Cardiac muscle cell (in vitro differentiated cells and primary cell): ENCODE results near the gene SPEF2. TPM values are rescaled to one million over a fixed set of nuclear protein-coding genes. Genes with fewer than 3 reads are reported as not detected.

Source experiments
- DNase-seq, 2 donors: peaks; one replicate each; pipeline versions ENCODE4 v3.0.0 to v3.0.0-alpha.2; 2010 to 2017; ENCODE audit warnings: low read depth in 1 of 2, low spot score in 1 of 2
- H3K27ac ChIP-seq: fragments of 200-600 bp; sonication (generic); 2 replicates; pipeline ENCODE4 v1.5.1; 2016
- H3K27me3 ChIP-seq: fragments of 200-600 bp; sonication (generic); 2 replicates; pipeline ENCODE4 v1.6.0; 2016; ENCODE audit warnings: control low read depth
- H3K36me3 ChIP-seq: fragments of 200-600 bp; sonication (generic); 2 replicates; pipeline ENCODE4 v1.5.1; 2016; ENCODE audit warnings: control low read depth
- H3K4me1 ChIP-seq: fragments of 200-600 bp; sonication (generic); 2 replicates; pipeline ENCODE4 v1.8.1; 2017; ENCODE audit warnings: low read depth, mild to moderate bottlenecking, mixed run types
- H3K4me3 ChIP-seq: fragments of 200-600 bp; sonication (generic); 2 replicates; pipeline ENCODE4 v1.5.1; 2016; ENCODE audit warnings: mild to moderate bottlenecking
- H3K9me3 ChIP-seq: fragments of 200-600 bp; sonication (generic); 2 replicates; pipeline ENCODE4 v1.5.1; 2017; ENCODE audit warnings: low read depth, mild to moderate bottlenecking, control low read depth
- polyA plus RNA-seq: library from polyadenylated mRNA; unstranded; fragments of >200 nt; fragmentation: Nextera tagmentation; extraction: Ambion mirVana; gene quantifications from 2 replicates; pipeline ENCODE4 v1.2.1, GENCODE V29; 2016
- total RNA-seq: library from RNA; depleted of rRNA; stranded (reverse); fragments of >200 nt; gene quantifications from 2 replicates; pipeline ENCODE4 v1.2.3, GENCODE V29; 2016
- TF ChIP-seq, protein P1 (sequence below): IDR thresholded peaks from 2 replicates; pipeline ENCODE4 v1.5.1; 2012; ENCODE audit warnings: low read depth, mild to moderate bottlenecking, low read length

The SPEF2 gene
- total and polyA plus RNA-seq, 2 experiments from 2014 or later: 3.2 to 5.7 TPM

DNA sequence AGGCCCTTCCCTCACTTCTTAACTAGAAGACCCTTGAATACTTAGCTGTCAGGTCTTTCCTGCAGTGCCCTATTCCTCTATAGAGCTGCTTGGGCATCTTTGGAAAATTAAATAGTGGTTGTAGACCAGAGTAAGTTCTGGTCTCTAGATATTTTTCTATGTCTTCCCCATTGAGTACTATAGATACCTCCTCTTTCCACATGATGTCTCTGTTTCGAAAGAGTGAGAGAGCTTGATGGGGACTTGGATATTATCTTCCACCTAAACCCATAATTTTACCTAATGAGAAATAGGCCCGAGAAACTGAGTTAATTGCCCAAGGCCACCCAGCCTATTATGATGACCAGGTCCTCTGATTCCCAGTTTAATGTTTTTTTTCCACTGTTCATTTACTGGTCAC is 40.2 kb downstream of the SPEF2 start:
- DNase-seq: no peak
- no peaks in the 10 kb centered on the region for H3K27me3 ChIP-seq
- TF ChIP-seq, protein P1, sequence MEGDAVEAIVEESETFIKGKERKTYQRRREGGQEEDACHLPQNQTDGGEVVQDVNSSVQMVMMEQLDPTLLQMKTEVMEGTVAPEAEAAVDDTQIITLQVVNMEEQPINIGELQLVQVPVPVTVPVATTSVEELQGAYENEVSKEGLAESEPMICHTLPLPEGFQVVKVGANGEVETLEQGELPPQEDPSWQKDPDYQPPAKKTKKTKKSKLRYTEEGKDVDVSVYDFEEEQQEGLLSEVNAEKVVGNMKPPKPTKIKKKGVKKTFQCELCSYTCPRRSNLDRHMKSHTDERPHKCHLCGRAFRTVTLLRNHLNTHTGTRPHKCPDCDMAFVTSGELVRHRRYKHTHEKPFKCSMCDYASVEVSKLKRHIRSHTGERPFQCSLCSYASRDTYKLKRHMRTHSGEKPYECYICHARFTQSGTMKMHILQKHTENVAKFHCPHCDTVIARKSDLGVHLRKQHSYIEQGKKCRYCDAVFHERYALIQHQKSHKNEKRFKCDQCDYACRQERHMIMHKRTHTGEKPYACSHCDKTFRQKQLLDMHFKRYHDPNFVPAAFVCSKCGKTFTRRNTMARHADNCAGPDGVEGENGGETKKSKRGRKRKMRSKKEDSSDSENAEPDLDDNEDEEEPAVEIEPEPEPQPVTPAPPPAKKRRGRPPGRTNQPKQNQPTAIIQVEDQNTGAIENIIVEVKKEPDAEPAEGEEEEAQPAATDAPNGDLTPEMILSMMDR: no peak
- H3K36me3 ChIP-seq: no peaks in the 10 kb centered on the region
- no peak overlapping the region for H3K27ac ChIP-seq
- H3K9me3 ChIP-seq: no peaks in the 10 kb centered on the region
- H3K4me1 ChIP-seq: no peaks in the 10 kb centered on the region
- no peak overlapping the region for H3K4me3 ChIP-seq

DNA sequence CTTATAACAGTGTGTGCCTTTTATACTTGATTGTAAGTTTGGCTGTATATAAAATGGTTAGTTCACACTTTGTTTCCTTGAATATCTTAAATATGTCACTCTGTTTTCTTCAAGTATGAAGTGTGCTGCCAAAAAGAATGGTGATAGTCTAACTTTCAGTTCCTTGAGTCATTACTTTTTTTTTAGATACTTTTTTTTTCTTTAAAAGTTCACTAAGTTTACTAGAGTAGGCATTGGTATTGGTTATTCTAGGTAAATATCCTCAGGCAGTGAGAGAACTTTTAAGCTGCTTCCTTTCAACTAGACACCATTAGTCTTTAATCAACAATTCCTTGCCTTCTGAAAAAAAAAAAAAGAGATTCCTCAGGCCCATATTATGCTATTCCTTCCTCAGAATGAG is 41.9 kb downstream of the SPEF2 start:
- Histone ChIP-seq H3K4me1 (no peaks in the 10 kb centered on the region), H3K9me3 (no peaks in the 10 kb centered on the region), H3K36me3 (no peaks in the 10 kb centered on the region), H3K4me3 (no peak overlapping the region), H3K27ac (no peak overlapping the region), H3K27me3 (no peaks in the 10 kb centered on the region)
- TF ChIP-seq, protein P1: no peak
- no peak for DNase-seq

DNA sequence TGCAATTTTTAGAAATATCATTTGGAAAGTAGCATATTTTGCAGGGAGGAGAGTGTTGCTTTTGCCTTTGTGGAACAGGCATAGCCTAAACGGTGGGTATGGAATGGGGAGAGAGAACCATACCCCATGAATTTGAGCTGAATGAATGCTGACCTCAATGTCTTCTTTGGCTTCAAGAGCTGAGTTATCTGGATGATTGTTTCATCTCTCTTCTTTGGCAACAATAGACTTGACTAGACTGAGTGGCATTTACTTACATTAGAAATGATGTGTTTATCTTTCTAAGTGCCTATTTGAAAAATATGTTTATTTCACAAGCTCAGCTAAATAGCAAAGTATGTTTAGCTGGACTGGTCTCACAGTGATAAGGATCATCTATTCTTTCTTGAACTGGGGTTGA is 42.8 kb downstream of the SPEF2 start:
- Histone ChIP-seq H3K4me1 (no peaks in the 10 kb centered on the region), H3K27me3 (no peaks in the 10 kb centered on the region), H3K27ac (no peak overlapping the region), H3K4me3 (no peak overlapping the region), H3K36me3 (no peaks in the 10 kb centered on the region), H3K9me3 (no peaks in the 10 kb centered on the region)
- DNase-seq: no peak
- TF ChIP-seq, protein P1: no peak

DNA sequence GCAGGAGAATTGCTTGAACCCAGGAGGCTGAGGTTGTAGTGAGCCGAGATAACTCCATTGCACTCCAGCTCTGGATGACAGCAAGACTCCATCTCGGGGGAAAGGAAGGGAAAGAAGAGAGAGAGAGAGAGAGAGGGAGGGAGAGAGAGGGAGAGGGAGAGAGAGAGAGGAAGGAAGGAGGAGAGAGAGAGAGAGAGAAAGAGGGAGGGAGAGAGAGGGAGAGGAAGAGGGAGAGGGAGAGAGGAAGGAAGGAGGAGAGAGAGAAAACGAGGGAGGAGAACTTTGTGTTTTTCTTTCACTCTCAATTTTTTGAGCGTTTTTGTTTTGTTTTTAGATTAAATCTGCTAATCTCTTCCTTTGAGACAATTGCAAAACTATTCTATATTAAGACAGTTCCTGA is 46.9 kb downstream of the SPEF2 start:
- H3K36me3 ChIP-seq: no peaks in the 10 kb centered on the region
- TF ChIP-seq, protein P1: no peak

DNA sequence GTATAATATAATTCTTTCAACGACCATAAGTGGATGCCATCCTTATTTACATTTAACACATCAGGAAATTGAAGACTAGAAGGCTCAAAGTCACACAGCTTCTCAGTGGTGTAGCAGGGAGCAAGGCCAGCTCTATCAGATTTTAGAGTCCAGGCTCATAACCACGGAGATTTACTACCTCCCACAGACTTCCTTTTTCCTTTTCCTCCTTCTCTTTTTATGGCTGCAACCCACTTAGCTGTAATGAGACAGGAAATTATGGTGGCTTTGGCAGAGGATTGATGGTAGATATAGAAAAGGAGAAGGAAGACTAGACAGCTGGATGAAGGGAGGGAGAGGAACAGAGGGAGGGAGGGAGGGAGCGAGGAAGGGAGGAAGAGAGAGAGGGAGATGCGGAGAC is 47.4 kb downstream of the SPEF2 start:
- Histone ChIP-seq H3K4me1 (no peaks in the 10 kb centered on the region), H3K9me3 (no peaks in the 10 kb centered on the region), H3K36me3 (no peaks in the 10 kb centered on the region), H3K27me3 (no peaks in the 10 kb centered on the region), H3K27ac (no peak overlapping the region), H3K4me3 (no peak overlapping the region)
- no peak for DNase-seq
- TF ChIP-seq, protein P1: no peak

More for the DNA sequence above, 46.9 kb downstream of the SPEF2 start:
- Histone ChIP-seq H3K4me1 (no peaks in the 10 kb centered on the region), H3K4me3 (no peak overlapping the region), H3K9me3 (no peaks in the 10 kb centered on the region), H3K27me3 (no peaks in the 10 kb centered on the region), H3K27ac (no peak overlapping the region)
- DNase-seq: no peak

DNA sequence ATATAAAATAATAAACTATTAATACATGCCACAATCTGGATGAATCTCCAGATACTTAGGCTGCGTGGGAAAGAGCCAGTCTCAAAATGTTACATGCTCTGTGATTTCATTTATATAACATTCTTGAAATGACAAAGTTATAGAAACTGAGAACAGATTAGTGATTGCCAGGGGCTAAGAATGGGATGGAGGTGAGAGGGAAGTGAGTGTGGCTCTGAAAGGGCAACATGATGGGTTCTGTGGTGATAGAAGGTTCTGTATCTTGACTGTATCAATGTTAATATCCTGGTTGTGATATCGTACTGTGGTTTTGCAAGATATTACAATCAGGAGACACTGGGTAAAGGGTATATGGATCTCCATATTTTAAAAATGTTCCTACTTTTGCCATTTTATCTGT is 50.7 kb downstream of the SPEF2 start:
- Histone ChIP-seq H3K27me3 (no peaks in the 10 kb centered on the region), H3K27ac (no peak overlapping the region), H3K4me3 (no peak overlapping the region), H3K36me3 (no peaks in the 10 kb centered on the region), H3K9me3 (no peaks in the 10 kb centered on the region), H3K4me1 (no peaks in the 10 kb centered on the region)
- TF ChIP-seq, protein P1: no peak
- DNase-seq: no peak
